Measurements from ENCODE around the gene PRIMA1. TPM values are rescaled to one million over a fixed set of nuclear protein-coding genes. Genes with fewer than 3 reads are reported as not detected.

Gene PRIMA1
- total RNA-seq, 1 donor from 2014 or later: 1.9 TPM

- Histone ChIP-seq H3K4me1 (no peaks in the 10 kb centered on the region), H3K27ac (no peak overlapping the region), H3K36me3 (no peaks in the 10 kb centered on the region), H3K9me3 (no peaks in the 10 kb centered on the region), H3K27me3 (peaks cover 5% of the 10 kb centered on the region), H3K4me3 (no peak overlapping the region)
- ATAC-seq: no peak
- no peak for DNase-seq
- TF ChIP-seq, protein P1, sequence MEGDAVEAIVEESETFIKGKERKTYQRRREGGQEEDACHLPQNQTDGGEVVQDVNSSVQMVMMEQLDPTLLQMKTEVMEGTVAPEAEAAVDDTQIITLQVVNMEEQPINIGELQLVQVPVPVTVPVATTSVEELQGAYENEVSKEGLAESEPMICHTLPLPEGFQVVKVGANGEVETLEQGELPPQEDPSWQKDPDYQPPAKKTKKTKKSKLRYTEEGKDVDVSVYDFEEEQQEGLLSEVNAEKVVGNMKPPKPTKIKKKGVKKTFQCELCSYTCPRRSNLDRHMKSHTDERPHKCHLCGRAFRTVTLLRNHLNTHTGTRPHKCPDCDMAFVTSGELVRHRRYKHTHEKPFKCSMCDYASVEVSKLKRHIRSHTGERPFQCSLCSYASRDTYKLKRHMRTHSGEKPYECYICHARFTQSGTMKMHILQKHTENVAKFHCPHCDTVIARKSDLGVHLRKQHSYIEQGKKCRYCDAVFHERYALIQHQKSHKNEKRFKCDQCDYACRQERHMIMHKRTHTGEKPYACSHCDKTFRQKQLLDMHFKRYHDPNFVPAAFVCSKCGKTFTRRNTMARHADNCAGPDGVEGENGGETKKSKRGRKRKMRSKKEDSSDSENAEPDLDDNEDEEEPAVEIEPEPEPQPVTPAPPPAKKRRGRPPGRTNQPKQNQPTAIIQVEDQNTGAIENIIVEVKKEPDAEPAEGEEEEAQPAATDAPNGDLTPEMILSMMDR (IDR thresholded peaks at IDR 0.05): no peak
- intact Hi-C loops (cut with DNase I): no loop called here
These were observed 12.0 kb upstream of the PRIMA1 start for GRCh38 chr14:93799989-93800921.

DNA sequence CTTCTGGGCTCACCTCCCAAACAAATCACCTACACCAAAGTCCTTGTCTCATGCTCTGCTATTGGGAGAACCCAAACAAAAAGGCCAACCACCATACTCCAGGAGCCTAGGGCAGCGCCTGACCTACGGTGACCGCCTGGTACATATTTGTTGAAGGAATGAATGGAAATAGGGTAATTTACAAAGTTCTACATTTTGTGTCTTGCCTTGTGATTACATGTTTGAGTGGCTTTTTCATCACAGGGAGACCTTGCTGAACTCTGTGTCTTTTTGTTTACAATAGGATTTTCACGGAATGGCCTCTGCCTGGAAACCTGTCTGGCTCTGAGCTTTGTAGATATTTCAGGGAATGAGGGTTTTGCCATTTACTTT, 11.3 kb upstream of the PRIMA1 start:
- H3K27ac ChIP-seq: no peak overlapping the region
- ATAC-seq: no peak
- intact Hi-C loops (cut with DNase I): no loop called here
- no peaks in the 10 kb centered on the region for H3K9me3 ChIP-seq
- no peak for DNase-seq
- TF ChIP-seq, protein P1 (IDR thresholded peaks at IDR 0.05): no peak
- H3K27me3 ChIP-seq: peaks cover 8% of the 10 kb centered on the region
- H3K36me3 ChIP-seq: no peaks in the 10 kb centered on the region
- H3K4me3 ChIP-seq: no peak overlapping the region
- no peaks in the 10 kb centered on the region for H3K4me1 ChIP-seq

DNA sequence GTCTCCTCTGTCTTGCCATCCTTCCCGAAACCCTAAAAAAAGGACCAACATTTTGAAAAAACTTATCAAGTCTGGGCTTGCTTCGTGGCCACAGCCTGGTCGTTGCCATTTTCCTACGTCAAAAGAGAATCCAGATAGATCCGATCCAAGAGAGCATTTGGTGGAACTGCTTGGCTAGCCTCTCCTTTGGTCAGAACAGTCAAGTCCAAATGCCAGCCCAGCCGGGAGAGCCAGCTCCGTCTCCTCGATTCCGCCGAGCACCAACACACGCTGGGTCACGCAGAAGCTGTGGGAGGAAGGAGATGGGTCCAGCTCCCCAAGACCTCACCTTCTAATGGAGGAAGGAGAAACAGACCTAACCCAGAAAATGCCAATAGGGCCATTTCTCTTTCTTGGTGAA, 9.3 kb upstream of the PRIMA1 start:
- intact Hi-C loops (cut with DNase I): no loop called here
- TF ChIP-seq, protein P1 (IDR thresholded peaks at IDR 0.05): no peak
- Histone ChIP-seq H3K36me3 (no peaks in the 10 kb centered on the region), H3K27me3 (peaks cover 18% of the 10 kb centered on the region), H3K4me1 (no peaks in the 10 kb centered on the region), H3K9me3 (no peaks in the 10 kb centered on the region), H3K27ac (no peak overlapping the region), H3K4me3 (no peak overlapping the region)
- DNase-seq (no peak), ATAC-seq (no peak)

DNA sequence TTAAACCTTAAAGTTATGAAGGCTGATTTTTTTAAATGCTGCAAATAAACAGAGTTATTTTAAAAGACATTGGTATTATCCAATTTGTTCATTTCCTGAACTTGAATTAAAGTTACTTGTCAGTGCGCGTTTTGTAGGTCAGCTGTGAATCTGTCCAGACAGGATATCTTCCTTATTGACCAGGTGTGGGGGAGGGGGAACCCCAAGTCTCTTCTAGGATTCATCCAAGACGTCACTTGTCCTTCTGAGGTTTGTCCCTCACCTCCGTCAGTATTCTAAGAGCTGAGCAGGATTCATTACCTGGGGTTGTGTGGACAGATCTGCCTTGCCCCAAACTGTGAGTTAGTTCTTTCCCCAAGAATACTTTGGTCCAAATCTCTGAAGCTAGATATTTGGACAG, 8.8 kb upstream of the PRIMA1 start:
- DNase-seq (no peak), ATAC-seq (no peak)
- H3K4me1 ChIP-seq: no peaks in the 10 kb centered on the region
- no peak overlapping the region for H3K4me3 ChIP-seq
- H3K9me3 ChIP-seq: no peaks in the 10 kb centered on the region
- intact Hi-C loops (cut with DNase I): no loop called here
- TF ChIP-seq, protein P1 (IDR thresholded peaks at IDR 0.05): no peak
- peaks cover 18% of the 10 kb centered on the region for H3K27me3 ChIP-seq
- H3K36me3 ChIP-seq: no peaks in the 10 kb centered on the region
- H3K27ac ChIP-seq: no peak overlapping the region

DNA sequence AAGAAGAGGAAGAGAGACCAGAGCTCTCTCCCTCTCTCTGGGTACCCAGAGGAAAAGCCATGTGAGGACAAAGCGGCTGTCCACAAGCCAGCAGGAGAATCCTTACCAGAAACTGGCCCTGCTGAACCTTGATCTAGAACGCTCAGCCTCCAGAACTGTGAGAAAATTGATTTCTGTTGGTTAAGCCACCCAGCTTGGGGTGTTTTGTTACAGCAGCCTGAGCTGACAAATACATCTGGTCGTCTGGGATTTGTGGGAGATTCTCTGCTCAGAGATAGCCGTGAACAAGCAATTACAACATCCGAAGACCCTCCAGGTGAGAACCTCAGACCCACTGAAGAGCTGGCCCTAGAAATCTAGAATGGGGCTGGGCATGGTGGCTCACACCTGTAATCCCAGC, 6.5 kb upstream of the PRIMA1 start:
- Histone ChIP-seq H3K27me3 (peaks cover 30% of the 10 kb centered on the region), H3K4me1 (no peaks in the 10 kb centered on the region), H3K27ac (no peak overlapping the region), H3K36me3 (no peaks in the 10 kb centered on the region), H3K4me3 (no peak overlapping the region), H3K9me3 (no peaks in the 10 kb centered on the region)
- ATAC-seq: no peak
- TF ChIP-seq, protein P1 (IDR thresholded peaks at IDR 0.05): no peak
- intact Hi-C loops (cut with DNase I): no loop called here
- no peak for DNase-seq
